Measurements from ENCODE around the gene GLG1.

The GLG1 gene

DNA sequence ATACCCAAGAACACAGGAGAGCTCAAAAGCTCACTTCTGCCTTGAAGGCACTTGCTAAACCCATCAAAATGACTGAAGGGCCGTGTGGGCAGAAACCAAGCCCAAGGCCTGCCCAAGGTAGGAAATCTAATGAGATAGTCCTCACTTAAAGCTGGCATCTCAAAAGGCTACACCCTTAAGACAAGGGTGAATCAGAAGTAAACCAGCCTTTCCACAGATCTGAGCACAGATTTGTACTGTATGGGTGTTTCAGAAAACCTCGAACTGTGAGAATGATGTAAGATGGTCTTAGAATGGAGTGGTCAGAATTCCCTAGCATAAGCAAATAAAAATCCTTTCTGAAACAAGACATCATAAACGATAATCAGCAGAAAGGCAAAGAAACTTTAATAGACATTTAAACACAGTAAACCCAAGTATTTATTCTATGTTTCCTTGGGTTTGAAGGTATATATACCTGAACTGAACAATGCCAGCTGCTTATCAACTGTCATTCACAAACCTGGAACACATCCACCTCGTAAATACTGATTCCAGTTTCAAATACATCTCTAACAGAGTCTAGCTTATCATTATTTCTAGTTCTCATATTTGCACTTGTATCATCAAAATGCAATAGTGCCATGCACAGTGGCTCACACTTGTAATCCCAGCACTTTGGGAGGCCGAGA lies 37.8 kb downstream of the GLG1 start:
- no peak overlapping the region for H3K4me3 Mint-ChIP-seq
- no peak for TF ChIP-seq CTCF (IDR thresholded peaks at IDR 0.05; ENCODE audit: unreplicated experiment in 3 of 3)
- H3K27ac Mint-ChIP-seq: no peak overlapping the region
- peaks cover 32% of the 10 kb centered on the region for H3K4me1 Mint-ChIP-seq
- H3K9me3 Mint-ChIP-seq: no peaks in the 10 kb centered on the region
- H3K27me3 Mint-ChIP-seq (ENCODE audit: low read depth): no peaks in the 10 kb centered on the region
- no peaks in the 10 kb centered on the region for H3K36me3 Mint-ChIP-seq (ENCODE audit: low read depth)

DNA sequence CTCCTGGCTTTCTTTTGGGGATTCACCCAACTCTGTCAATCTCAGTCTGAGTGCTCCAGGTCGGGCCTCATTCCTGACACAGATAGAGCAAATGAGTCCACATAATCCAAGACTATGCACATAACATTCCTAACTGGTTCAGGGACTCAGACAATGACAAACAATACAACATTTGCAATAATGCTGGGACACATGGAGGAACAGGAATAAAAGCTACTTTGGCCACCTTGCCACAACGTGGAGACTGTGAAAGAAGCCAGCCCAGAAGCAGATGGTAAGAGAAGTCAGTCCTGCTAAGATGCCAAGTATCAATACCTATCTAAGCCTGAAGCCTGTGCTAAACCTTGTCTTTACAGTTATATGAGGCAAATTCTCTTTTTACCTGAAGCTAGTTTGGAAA lies 39.0 kb downstream of the GLG1 start:
- H3K27me3 Mint-ChIP-seq (ENCODE audit: low read depth): no peaks in the 10 kb centered on the region
- TF ChIP-seq CTCF (IDR thresholded peaks at IDR 0.05; ENCODE audit: unreplicated experiment in 3 of 3): no peak
- H3K4me1 Mint-ChIP-seq: peaks cover 27% of the 10 kb centered on the region
- peak overlapping the region in 1 of 3 experiments; percentile 22 for H3K27ac Mint-ChIP-seq
- H3K4me3 Mint-ChIP-seq: no peak overlapping the region
- H3K36me3 Mint-ChIP-seq (ENCODE audit: low read depth): no peaks in the 10 kb centered on the region
- H3K9me3 Mint-ChIP-seq: no peaks in the 10 kb centered on the region

DNA sequence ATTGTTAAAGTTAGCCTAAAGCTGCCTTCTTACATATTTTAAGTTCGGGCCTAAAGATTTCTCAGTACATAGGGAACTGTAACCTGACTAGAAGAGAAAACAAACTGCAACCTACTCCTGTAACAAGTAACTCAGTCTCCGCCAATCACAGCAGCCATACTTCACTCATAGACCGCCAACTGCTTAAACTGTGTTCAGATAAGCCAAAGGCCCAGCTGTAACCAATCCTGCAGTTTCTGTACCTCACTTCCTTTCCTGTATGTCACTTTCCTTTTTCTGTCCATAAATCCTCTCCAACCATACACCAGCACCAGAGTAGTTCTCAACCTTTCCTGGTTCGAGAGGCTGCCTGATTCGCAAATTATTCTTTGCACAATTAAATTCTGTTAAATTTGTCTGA lies 41.5 kb downstream of the GLG1 start:
- Mint-ChIP-seq H3K9me3 (no peaks in the 10 kb centered on the region), H3K27me3 (ENCODE audit: low read depth) (no peaks in the 10 kb centered on the region), H3K36me3 (ENCODE audit: low read depth) (no peaks in the 10 kb centered on the region), H3K4me3 (no peak overlapping the region), H3K4me1 (peaks cover 24% of the 10 kb centered on the region), H3K27ac (peak overlapping the region in 1 of 3 experiments; percentile 11)
- TF ChIP-seq CTCF (IDR thresholded peaks at IDR 0.05; ENCODE audit: unreplicated experiment in 3 of 3): no peak

- H3K36me3 Mint-ChIP-seq (ENCODE audit: low read depth): no peaks in the 10 kb centered on the region
- H3K4me3 Mint-ChIP-seq: no peak overlapping the region
- no peaks in the 10 kb centered on the region for H3K9me3 Mint-ChIP-seq
- H3K27ac Mint-ChIP-seq: no peak overlapping the region
- peaks cover 24% of the 10 kb centered on the region for H3K4me1 Mint-ChIP-seq
- no peak for TF ChIP-seq CTCF (IDR thresholded peaks at IDR 0.05; ENCODE audit: unreplicated experiment in 3 of 3)
- no peaks in the 10 kb centered on the region for H3K27me3 Mint-ChIP-seq (ENCODE audit: low read depth)
Measured at GRCh38 chr16:74564451-74564984, 42.4 kb downstream of the GLG1 start.

GRCh38 chr16:74563828-74564263 lies 43.1 kb downstream of the GLG1 start:
- H3K27me3 Mint-ChIP-seq (ENCODE audit: low read depth): no peaks in the 10 kb centered on the region
- TF ChIP-seq CTCF (IDR thresholded peaks at IDR 0.05; ENCODE audit: unreplicated experiment in 3 of 3): no peak
- H3K9me3 Mint-ChIP-seq: no peaks in the 10 kb centered on the region
- no peak overlapping the region for H3K4me3 Mint-ChIP-seq
- no peak overlapping the region for H3K27ac Mint-ChIP-seq
- peaks cover 24% of the 10 kb centered on the region for H3K4me1 Mint-ChIP-seq
- H3K36me3 Mint-ChIP-seq (ENCODE audit: low read depth): no peaks in the 10 kb centered on the region

GRCh38 chr16:74562117-74562516 lies 44.8 kb downstream of the GLG1 start:
- no peak for TF ChIP-seq CTCF (IDR thresholded peaks at IDR 0.05; ENCODE audit: unreplicated experiment in 3 of 3)
- Mint-ChIP-seq H3K27ac (no peak overlapping the region), H3K9me3 (no peaks in the 10 kb centered on the region), H3K4me3 (no peak overlapping the region), H3K27me3 (ENCODE audit: low read depth) (no peaks in the 10 kb centered on the region), H3K36me3 (ENCODE audit: low read depth) (no peaks in the 10 kb centered on the region), H3K4me1 (peaks cover 24% of the 10 kb centered on the region)
